Mucosa of stomach (tissue), 1 donor: Measurements from ENCODE around the gene MIDN.
A peak's percentile ranks its signal among the peaks of the same experiment; 100 is the strongest.

Experiments used
- H3K27me3 ChIP-seq: one replicate; pipeline ENCODE4 v1.7.0; 2013; ENCODE audit warnings: mild to moderate bottlenecking, low read length; ENCODE audit not compliant: control insufficient read depth, insufficient read depth
- H3K36me3 ChIP-seq: one replicate; pipeline ENCODE4 v1.7.0; 2013; ENCODE audit warnings: low read length; ENCODE audit not compliant: control insufficient read depth, insufficient read depth
- H3K4me1 ChIP-seq: one replicate; pipeline ENCODE4 v1.7.0; 2013; ENCODE audit warnings: mild to moderate bottlenecking, low read length; ENCODE audit not compliant: control insufficient read depth, insufficient read depth
- H3K4me3 ChIP-seq: one replicate; pipeline ENCODE4 v1.7.0; 2013; ENCODE audit warnings: low read length
- H3K9ac ChIP-seq: one replicate; pipeline ENCODE4 v1.7.0; 2013; ENCODE audit warnings: mild to moderate bottlenecking, low read length, moderate library complexity
- H3K9me3 ChIP-seq: one replicate; pipeline ENCODE4 v1.7.0; 2013; ENCODE audit warnings: mild to moderate bottlenecking, low read length, moderate library complexity; ENCODE audit not compliant: control insufficient read depth
- donor health status: Pancreatic carcinoma.

The MIDN gene

GRCh38 chr19:1229924-1230782 is 18.2 kb upstream of the MIDN start:
- no peak overlapping the region for H3K4me3 ChIP-seq
- H3K27me3 ChIP-seq: peaks cover 5% of the 10 kb centered on the region
- no peaks in the 10 kb centered on the region for H3K9me3 ChIP-seq
- H3K4me1 ChIP-seq: peaks cover 31% of the 10 kb centered on the region
- no peak overlapping the region for H3K9ac ChIP-seq
- H3K36me3 ChIP-seq: no peaks in the 10 kb centered on the region

- H3K4me3 ChIP-seq: no peak overlapping the region
- no peaks in the 10 kb centered on the region for H3K36me3 ChIP-seq
- H3K4me1 ChIP-seq: peaks cover 31% of the 10 kb centered on the region
- peaks cover 10% of the 10 kb centered on the region for H3K27me3 ChIP-seq
- H3K9ac ChIP-seq: no peak overlapping the region
- H3K9me3 ChIP-seq: no peaks in the 10 kb centered on the region
Observed at GRCh38 chr19:1230783-1231489, 17.4 kb upstream of the MIDN start.

GRCh38 chr19:1231729-1232637 is 16.4 kb upstream of the MIDN start:
- Histone ChIP-seq H3K4me3 (no peak overlapping the region), H3K4me1 (peaks cover 31% of the 10 kb centered on the region), H3K27me3 (peaks cover 17% of the 10 kb centered on the region), H3K36me3 (no peaks in the 10 kb centered on the region), H3K9me3 (no peaks in the 10 kb centered on the region), H3K9ac (peak overlapping the region; percentile 12)

GRCh38 chr19:1232652-1233072 is 15.7 kb upstream of the MIDN start:
- Histone ChIP-seq H3K36me3 (no peaks in the 10 kb centered on the region), H3K9me3 (no peaks in the 10 kb centered on the region), H3K4me1 (peaks cover 31% of the 10 kb centered on the region), H3K27me3 (peaks cover 23% of the 10 kb centered on the region), H3K4me3 (no peak overlapping the region), H3K9ac (no peak overlapping the region)

GRCh38 chr19:1233115-1233667 is 15.2 kb upstream of the MIDN start:
- Histone ChIP-seq H3K4me1 (peaks cover 30% of the 10 kb centered on the region), H3K36me3 (no peaks in the 10 kb centered on the region), H3K9me3 (no peaks in the 10 kb centered on the region), H3K9ac (no peak overlapping the region), H3K4me3 (no peak overlapping the region), H3K27me3 (peaks cover 24% of the 10 kb centered on the region)

- Histone ChIP-seq H3K9ac (no peak overlapping the region), H3K27me3 (peaks cover 33% of the 10 kb centered on the region)
Observed at GRCh38 chr19:1234051-1234954, 14.1 kb upstream of the MIDN start.

GRCh38 chr19:1234955-1235380 is 13.4 kb upstream of the MIDN start:
- Histone ChIP-seq H3K36me3 (no peaks in the 10 kb centered on the region), H3K4me3 (no peak overlapping the region), H3K9me3 (no peaks in the 10 kb centered on the region), H3K9ac (no peak overlapping the region), H3K27me3 (peaks cover 33% of the 10 kb centered on the region), H3K4me1 (peaks cover 37% of the 10 kb centered on the region)

More at GRCh38 chr19:1234051-1234954, 14.1 kb upstream of the MIDN start:
- H3K36me3 ChIP-seq: no peaks in the 10 kb centered on the region
- peaks cover 35% of the 10 kb centered on the region for H3K4me1 ChIP-seq
- no peaks in the 10 kb centered on the region for H3K9me3 ChIP-seq
- no peak overlapping the region for H3K4me3 ChIP-seq

- Histone ChIP-seq H3K4me1 (peaks cover 42% of the 10 kb centered on the region), H3K36me3 (no peaks in the 10 kb centered on the region), H3K9ac (no peak overlapping the region), H3K27me3 (peaks cover 33% of the 10 kb centered on the region), H3K4me3 (no peak overlapping the region), H3K9me3 (no peaks in the 10 kb centered on the region)
Observed at GRCh38 chr19:1235625-1236538, 12.5 kb upstream of the MIDN start.

- Histone ChIP-seq H3K36me3 (no peaks in the 10 kb centered on the region), H3K4me1 (peaks cover 45% of the 10 kb centered on the region), H3K9me3 (no peaks in the 10 kb centered on the region), H3K4me3 (no peak overlapping the region), H3K9ac (no peak overlapping the region), H3K27me3 (peaks cover 33% of the 10 kb centered on the region)
Observed at GRCh38 chr19:1236576-1236975, 11.8 kb upstream of the MIDN start.

GRCh38 chr19:1237027-1237659 is 11.2 kb upstream of the MIDN start:
- H3K9ac ChIP-seq: peak overlapping the region; percentile 8
- H3K4me1 ChIP-seq: peaks cover 42% of the 10 kb centered on the region
- H3K27me3 ChIP-seq: peaks cover 33% of the 10 kb centered on the region

More at GRCh38 chr19:1237027-1237659, 11.2 kb upstream of the MIDN start:
- Histone ChIP-seq H3K4me3 (no peak overlapping the region), H3K36me3 (no peaks in the 10 kb centered on the region), H3K9me3 (no peaks in the 10 kb centered on the region)
